ENCODE results near the gene GNAL.

- TF ChIP-seq EZH2 (IDR thresholded peaks at IDR 0.05; ENCODE audit: insufficient read depth, low read length): no peak
- no peak for TF ChIP-seq CTCF (IDR thresholded peaks at IDR 0.05; ENCODE audit: insufficient read depth, low read depth, low read length)
Measured at GRCh38 chr18:11798271-11798670, 109.2 kb downstream of the GNAL start.
